Measurements from ENCODE around the gene ANXA10.

Gene ANXA10

DNA sequence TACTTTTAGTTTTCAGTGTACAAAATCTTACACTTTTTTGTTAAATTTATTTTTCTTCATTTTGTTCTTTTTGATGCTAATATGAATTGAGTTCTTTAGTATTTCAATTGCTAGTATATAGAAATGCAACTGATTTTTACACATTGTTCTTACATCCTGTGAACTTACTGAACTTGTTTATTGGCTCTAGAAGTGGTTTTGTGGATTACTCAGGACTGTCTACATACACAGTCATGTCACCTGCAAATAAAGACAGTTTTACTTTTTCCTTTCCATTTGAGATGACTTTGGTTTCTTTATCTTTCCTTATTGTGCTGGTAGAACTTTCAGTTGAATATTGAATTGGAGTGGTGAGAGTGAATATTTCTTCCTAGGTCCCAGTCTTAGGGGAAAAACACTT, 40.8 kb upstream of the ANXA10 start:
- no peak for TF ChIP-seq EZH2 (IDR thresholded peaks at IDR 0.05; ENCODE audit: borderline replicate concordance, low read length)
- TF ChIP-seq, protein P1, sequence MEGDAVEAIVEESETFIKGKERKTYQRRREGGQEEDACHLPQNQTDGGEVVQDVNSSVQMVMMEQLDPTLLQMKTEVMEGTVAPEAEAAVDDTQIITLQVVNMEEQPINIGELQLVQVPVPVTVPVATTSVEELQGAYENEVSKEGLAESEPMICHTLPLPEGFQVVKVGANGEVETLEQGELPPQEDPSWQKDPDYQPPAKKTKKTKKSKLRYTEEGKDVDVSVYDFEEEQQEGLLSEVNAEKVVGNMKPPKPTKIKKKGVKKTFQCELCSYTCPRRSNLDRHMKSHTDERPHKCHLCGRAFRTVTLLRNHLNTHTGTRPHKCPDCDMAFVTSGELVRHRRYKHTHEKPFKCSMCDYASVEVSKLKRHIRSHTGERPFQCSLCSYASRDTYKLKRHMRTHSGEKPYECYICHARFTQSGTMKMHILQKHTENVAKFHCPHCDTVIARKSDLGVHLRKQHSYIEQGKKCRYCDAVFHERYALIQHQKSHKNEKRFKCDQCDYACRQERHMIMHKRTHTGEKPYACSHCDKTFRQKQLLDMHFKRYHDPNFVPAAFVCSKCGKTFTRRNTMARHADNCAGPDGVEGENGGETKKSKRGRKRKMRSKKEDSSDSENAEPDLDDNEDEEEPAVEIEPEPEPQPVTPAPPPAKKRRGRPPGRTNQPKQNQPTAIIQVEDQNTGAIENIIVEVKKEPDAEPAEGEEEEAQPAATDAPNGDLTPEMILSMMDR (IDR thresholded peaks at IDR 0.05; ENCODE audit: low read length), result no peak
- H3K36me3 ChIP-seq (ENCODE audit: insufficient read depth, low read length), result no peaks in the 10 kb centered on the region
- H3K4me2 ChIP-seq (ENCODE audit: low read length), result no peak overlapping the region
- H3K9ac ChIP-seq (ENCODE audit: low read length), result no peak overlapping the region
- no peaks in the 10 kb centered on the region for H4K20me1 ChIP-seq (ENCODE audit: insufficient read depth, low read length)
- no peak overlapping the region for H3K27ac ChIP-seq (ENCODE audit: low read depth, low read length, poor library complexity, severe bottlenecking)
- no peaks in the 10 kb centered on the region for H3K9me3 ChIP-seq (ENCODE audit: low read length)
- H2AFZ ChIP-seq (ENCODE audit: low read length), result no peak overlapping the region
- H3K4me1 ChIP-seq (ENCODE audit: insufficient read depth, low read length, severe bottlenecking), result no peaks in the 10 kb centered on the region
- H3K79me2 ChIP-seq (ENCODE audit: insufficient read depth, low read length), result no peaks in the 10 kb centered on the region
- H3K4me3 ChIP-seq (ENCODE audit: low read depth, low read length, poor library complexity, severe bottlenecking), result no peak overlapping the region
- no peaks in the 10 kb centered on the region for H3F3A ChIP-seq (ENCODE audit: insufficient read depth, low read length)
- H3K9me2 ChIP-seq (ENCODE audit: low read depth, low read length), result no peaks in the 10 kb centered on the region
- no peaks in the 10 kb centered on the region for H3K27me3 ChIP-seq (ENCODE audit: insufficient read depth, low read length)

DNA sequence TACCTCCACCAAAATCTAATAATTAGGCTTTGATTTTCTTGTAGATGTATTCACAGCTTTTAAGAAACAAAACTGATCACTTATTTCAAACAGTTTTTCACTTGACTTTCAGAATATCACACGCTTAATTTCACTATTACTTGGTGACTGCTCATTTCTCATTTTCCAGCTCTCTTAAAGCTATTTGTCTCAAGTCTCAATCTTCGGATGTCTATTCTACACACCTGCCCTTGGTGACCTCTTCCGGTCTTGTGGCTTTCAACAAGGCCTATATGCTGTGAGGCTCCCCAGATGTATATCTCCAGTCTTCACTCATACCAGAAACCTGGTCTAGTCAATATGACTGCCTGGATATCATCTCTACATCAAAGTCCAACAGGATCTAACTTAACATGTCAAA, 34.9 kb upstream of the ANXA10 start:
- no peaks in the 10 kb centered on the region for H3K4me1 ChIP-seq (ENCODE audit: insufficient read depth, low read length, severe bottlenecking)
- TF ChIP-seq, protein P1 (IDR thresholded peaks at IDR 0.05; ENCODE audit: low read length), result no peak
- no peak for TF ChIP-seq EZH2 (IDR thresholded peaks at IDR 0.05; ENCODE audit: borderline replicate concordance, low read length)
- H2AFZ ChIP-seq (ENCODE audit: low read length), result no peak overlapping the region
- no peaks in the 10 kb centered on the region for H4K20me1 ChIP-seq (ENCODE audit: insufficient read depth, low read length)
- H3K4me2 ChIP-seq (ENCODE audit: low read length), result no peak overlapping the region
- H3K27ac ChIP-seq (ENCODE audit: low read depth, low read length, poor library complexity, severe bottlenecking), result no peak overlapping the region
- no peaks in the 10 kb centered on the region for H3K79me2 ChIP-seq (ENCODE audit: insufficient read depth, low read length)
- no peak overlapping the region for H3K4me3 ChIP-seq (ENCODE audit: low read depth, low read length, poor library complexity, severe bottlenecking)
- H3K36me3 ChIP-seq (ENCODE audit: insufficient read depth, low read length), result no peaks in the 10 kb centered on the region
- H3K27me3 ChIP-seq (ENCODE audit: insufficient read depth, low read length), result no peaks in the 10 kb centered on the region
- no peak overlapping the region for H3K9ac ChIP-seq (ENCODE audit: low read length)
- no peaks in the 10 kb centered on the region for H3F3A ChIP-seq (ENCODE audit: insufficient read depth, low read length)
- no peaks in the 10 kb centered on the region for H3K9me2 ChIP-seq (ENCODE audit: low read depth, low read length)
- no peaks in the 10 kb centered on the region for H3K9me3 ChIP-seq (ENCODE audit: low read length)

DNA sequence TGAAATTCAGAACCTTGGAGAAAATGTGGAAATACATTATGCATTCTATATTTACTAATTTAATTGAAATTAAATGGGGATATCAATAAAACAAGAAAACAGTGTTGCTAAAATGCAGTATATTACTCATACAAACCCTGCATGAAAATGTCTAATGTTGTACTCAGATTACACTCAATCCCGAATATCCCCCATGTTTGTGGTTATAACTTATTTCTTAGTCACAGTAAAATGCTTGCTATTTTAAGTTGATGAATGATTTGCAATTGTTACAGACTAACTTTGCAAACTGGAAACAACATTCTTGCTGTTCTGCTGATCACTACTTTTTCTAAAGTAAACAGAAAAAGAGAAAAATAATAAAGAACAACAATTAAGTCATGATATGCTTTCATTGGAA, 33.1 kb upstream of the ANXA10 start:
- Histone ChIP-seq H4K20me1 (ENCODE audit: insufficient read depth, low read length) (no peaks in the 10 kb centered on the region), H3K79me2 (ENCODE audit: insufficient read depth, low read length) (no peaks in the 10 kb centered on the region), H3K27ac (ENCODE audit: low read depth, low read length, poor library complexity, severe bottlenecking) (no peak overlapping the region), H3K9me3 (ENCODE audit: low read length) (no peaks in the 10 kb centered on the region), H2AFZ (ENCODE audit: low read length) (no peak overlapping the region), H3K4me2 (ENCODE audit: low read length) (no peak overlapping the region), H3K4me1 (ENCODE audit: insufficient read depth, low read length, severe bottlenecking) (no peaks in the 10 kb centered on the region), H3F3A (ENCODE audit: insufficient read depth, low read length) (no peaks in the 10 kb centered on the region), H3K36me3 (ENCODE audit: insufficient read depth, low read length) (no peaks in the 10 kb centered on the region), H3K9ac (ENCODE audit: low read length) (no peak overlapping the region), H3K27me3 (ENCODE audit: insufficient read depth, low read length) (no peaks in the 10 kb centered on the region), H3K4me3 (ENCODE audit: low read depth, low read length, poor library complexity, severe bottlenecking) (no peak overlapping the region), H3K9me2 (ENCODE audit: low read depth, low read length) (no peaks in the 10 kb centered on the region)
- TF ChIP-seq, protein P1 (IDR thresholded peaks at IDR 0.05; ENCODE audit: low read length), result no peak
- TF ChIP-seq EZH2 (IDR thresholded peaks at IDR 0.05; ENCODE audit: borderline replicate concordance, low read length), result no peak

Data from OCI-LY1 (cell line).